Activated T-helper 1 cell treated with anti-CD3 and anti-CD28 coated beads, Interleukin-2, amount 50 U/mL, for 16 hours (primary cell): ENCODE measurements around the gene PEX19.
A peak's percentile ranks its signal among the peaks of the same experiment; 100 is the strongest.
"Not testable (repeated sequence)": the region's sequence is repeated elsewhere in the genome, so short reads cannot be mapped to it uniquely, and the experiment has no call there.

Experiments
- DNase-seq, 2 donors: peaks; one replicate each; pipeline ENCODE4 v3.0.0-alpha.2; 2020; ENCODE audit warnings: low read depth in 1 of 2, low spot score in 1 of 2

PEX19 gene, protein sequence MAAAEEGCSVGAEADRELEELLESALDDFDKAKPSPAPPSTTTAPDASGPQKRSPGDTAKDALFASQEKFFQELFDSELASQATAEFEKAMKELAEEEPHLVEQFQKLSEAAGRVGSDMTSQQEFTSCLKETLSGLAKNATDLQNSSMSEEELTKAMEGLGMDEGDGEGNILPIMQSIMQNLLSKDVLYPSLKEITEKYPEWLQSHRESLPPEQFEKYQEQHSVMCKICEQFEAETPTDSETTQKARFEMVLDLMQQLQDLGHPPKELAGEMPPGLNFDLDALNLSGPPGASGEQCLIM

DNA sequence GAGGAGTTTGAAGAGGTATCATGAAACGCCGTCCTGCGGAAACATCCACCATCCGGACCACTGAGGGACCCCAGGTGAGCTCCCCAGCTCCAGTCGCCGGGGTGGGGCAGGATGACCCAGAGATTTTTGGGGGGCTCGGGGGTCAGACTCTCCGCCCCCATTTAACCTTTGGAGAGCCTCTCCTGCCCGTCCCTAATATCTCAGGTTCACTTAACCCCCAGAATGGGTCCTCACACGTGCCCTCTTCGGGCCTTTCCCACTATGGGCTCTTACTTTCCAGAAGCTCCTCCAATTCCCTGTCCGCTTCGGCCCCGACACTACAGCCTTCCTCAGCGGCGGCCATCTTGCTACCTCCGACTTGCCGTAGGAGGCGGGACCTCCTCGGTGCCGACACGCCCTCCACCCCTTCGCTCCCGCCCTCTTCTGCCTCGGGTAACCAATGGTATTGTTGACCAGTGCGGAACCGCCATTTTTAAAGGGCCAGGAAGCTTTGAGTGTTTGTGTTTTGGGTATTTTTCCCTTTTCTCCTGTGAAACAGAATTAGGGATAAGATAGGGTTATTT, at the start of gene PEX19:
Gene PEX19, minus strand, starts transcription at position 352 of the 563 bp plus-strand sequence. Its CDS starts 9 bp downstream, at position 343.
- DNase-seq: peak; percentile 86 to 90

DNA sequence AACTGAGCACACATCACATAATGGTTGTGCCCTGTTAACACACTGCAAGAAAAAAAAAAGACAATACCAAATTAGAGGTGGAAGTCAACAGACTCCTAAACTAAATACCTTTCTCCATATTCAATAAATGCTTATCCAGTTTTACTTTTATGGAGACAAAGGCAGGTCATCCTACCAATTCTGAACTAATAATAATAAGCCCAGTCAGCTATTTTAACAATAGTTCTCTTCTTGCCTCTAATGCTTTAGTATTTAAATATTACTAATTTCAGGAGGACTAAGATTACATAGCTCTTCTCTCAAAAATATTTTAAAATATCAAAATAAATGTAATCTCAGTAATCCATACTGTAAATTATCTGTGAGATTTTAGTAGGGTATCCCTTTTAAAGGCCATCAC, 47.6 kb upstream of the PEX19 start:
- no peak for DNase-seq

DNA sequence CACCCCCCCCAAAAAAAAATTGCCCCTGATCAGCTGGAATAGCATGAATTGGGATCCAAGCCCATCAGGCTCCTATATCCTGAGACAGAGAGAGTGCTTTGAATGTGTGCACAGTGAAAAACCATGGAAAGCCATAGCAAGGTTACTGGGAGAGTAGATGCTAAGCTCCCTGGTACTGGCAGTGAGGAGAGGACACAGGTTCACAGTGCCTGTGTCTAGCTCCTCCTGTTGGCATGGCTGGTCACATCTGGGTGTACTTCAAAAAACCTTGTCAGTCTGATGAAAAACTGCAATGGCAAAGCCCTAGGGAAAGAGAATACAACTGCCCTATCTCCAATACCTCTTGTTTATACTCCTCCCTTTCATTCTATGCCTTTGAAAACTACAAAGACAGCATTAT, 45.2 kb upstream of the PEX19 start:
- DNase-seq: no peak

DNA sequence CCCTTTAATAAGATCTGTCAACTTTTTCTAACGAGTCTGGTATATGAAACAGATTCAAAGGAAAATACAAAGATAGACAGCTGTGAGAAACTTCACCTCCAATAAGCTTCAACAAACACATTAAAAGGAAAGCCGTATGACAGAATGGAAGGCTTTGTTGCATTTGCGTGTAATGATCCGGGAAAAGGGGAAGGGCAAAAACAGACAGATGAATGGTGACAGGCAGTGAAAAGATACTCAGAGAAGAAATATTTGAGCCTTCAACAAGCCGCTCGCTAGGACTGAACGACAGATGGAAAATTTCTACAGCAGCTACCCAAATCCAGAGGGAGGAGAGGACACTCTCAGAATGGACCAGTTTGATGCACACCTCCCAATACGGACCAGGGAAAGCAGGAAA, 43.3 kb upstream of the PEX19 start:
- DNase-seq: no peak

DNA sequence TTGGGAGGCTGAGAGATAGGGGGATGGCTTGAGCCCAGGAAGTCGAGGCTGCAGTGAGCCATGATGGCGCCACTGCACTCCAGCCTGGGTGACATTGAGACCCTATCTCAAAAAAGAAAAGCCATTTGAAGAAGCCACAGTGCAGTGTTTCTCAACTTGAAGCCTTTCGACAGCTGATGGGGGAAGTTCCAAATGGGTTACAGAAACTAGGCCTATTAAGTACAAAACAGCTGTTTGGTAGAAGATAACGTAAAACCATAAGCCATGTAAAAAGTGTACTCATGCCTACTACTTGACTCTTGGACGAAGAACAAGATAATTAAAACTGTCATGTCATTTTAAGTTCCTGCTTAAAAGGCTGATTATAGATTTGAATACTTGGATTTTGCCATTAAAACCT, 41.5 kb upstream of the PEX19 start:
- no peak for DNase-seq

DNA sequence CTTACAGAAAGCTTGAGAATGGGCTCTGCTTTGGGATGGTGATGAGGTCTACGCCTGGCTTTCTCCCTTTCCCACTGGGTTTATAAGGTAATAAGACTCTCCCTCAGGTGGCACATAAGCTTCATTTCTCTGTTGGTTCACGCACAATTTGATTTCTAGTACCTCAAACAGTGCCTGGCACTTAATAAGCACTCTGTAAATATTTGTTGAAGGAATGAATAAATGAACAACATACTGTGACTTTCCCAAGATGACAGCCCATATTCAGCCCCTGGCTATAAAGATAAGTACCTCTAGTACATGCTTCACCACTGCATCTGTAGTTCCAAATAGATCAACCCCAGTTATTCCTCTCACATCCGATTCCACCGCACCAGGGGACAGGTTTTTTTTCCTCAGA, 40.3 kb upstream of the PEX19 start:
- DNase-seq: no peak

DNA sequence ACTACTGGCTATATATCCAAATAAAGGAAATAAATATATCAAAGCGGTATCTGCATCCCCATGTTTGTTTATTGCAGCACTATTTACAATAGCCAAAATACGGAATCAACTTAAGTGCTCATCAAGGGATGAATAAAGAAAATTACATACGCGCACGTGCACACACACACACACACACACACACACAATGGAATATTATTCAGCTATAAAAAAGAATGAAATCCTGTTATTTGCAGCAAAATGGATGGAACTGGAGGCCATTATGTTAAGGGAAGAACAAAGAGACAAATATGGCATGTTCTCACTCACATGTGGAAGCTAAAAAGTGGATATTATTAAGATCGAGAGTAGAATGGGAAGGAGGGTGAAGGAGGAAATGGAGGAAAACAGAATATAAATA, 37.9 kb upstream of the PEX19 start:
- no peak for DNase-seq

DNA sequence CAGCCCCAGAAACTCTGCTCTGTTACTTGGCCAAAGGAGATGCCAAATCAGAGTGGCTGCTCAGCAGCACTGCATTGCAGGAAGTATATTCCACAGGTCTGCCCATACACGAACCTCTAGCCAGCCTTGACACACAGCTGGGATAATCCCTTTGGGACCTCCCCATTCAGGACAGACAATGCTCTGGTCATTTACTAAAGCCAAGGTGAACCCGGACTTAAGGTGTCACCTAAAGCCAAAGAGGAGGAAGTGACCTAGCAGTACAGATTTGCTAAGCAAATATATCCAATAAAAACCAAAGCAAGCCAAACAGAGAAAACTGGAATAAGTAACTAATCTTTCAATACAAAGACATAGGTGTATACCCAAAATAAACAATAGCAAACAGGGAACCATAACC, 30.4 kb upstream of the PEX19 start:
- no peak for DNase-seq

DNA sequence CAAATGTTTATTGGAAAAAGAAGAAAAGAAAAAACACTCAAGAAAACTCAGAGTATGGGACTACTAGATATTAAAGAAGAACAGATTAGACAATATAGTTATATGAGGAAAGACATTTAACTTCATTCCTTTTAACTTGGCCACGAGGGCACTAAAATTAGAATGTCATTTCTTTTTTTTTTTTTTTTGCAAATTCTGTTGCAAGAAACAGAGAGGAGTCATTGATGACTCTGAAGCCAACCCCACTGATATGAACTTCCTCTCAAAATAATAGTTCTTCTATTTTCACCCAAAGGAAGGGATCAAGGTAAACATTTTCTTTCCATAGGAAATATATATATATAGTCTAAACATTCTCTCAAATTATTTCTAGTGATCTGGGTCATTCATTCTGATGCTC, 24.6 kb upstream of the PEX19 start:
- no peak for DNase-seq

DNA sequence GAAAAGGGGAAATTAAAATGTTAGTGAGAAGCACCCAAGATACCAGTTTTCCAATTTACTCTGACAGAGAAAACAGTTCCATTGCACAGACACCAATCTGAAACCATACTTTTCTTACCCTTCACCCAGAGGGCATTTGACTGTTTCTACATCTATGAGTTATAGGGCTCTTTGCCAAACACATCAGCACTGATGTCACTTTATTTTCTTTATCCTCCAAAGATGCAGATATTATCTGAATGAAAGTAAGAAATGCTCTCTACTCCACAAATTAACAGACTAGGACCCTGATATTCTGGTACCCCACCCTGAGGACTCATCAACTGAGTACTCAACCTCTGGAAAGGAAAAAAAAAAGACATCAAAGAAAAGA, 24.2 kb upstream of the PEX19 start:
- DNase-seq: no peak

DNA sequence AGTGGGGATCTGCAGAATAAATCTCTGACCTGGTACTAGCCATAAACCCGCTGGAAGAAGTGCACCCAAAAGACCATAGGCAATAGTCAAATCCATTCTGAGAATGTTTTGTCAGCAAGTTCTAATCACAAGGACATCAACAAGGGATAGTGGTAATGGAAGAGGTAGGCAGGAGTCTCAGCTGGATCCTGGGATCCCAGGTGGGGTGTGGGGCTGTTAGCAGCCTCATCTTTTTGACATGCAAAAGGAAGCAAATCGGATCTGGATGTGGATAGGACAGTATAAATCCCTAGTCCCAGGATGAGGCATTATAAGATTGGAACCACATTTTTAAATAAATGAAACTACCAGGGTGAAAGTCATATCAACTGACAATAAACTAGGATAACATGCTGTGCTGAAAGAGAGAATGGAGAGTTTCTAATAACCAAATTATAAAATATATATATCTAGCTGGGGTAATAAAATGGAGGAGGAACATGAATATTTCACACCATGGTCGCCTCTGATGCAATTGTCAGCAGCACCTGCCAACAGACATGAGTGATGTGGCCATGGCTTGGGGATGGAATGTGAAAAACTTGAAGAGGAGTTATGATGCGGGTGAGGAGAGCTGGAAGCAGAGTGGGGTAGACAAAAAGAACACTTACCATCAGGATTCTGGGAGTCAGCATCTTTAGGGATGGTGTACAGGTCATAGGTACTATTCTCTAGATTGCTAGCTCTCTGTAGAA, 23.7 kb upstream of the PEX19 start:
- no peak for DNase-seq

DNA sequence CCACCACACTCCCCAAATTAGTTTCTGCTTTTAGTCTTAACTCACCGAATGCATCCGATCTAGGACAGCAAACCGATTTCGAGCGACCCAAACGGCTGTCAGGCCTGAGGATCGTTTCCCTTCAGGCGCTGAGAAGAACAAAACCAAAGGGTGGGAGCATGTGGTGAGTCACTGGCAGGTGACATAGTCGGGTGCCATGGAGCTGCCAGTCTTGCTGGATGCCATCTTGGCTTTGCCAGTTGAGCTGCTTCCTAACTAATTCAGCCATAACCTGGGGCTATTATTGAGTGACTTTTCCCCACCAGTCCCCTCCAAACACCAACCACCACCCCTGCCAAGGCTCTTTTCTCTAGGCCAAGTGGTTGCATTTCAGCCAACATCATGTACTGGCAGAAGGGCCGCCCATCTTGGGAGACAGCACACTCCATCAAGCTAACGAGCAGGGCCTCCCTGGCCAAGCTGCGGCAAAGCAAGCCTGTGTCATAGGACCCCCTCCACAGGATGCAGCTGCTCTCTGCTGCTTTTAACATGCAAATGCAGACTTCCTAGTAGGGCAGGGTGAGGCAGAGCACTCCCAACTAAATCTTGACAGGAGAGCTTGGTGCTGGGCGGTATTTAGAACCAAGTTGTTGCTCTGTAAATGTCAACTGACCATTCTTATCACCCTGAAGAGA, 22.3 kb upstream of the PEX19 start:
- no peak for DNase-seq

DNA sequence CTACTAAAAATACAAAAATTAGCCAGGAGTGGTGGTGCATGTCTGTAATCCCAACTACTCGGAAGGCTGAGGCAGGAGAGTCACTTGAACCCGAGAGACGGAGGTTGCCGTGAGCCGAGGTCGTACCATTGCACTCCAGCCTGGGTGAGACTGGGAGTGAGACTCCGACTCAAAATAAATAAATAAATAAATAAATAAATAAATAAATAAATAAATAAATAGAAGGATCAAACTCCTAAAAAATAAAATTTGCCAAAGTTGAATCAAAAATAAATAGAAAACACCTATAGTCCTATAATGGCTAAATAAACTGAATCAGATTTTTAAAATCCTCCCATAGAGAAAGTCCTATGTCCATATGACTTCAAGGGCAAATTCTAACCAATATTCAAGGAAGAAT, 15.2 kb upstream of the PEX19 start:
- no peak for DNase-seq

DNA sequence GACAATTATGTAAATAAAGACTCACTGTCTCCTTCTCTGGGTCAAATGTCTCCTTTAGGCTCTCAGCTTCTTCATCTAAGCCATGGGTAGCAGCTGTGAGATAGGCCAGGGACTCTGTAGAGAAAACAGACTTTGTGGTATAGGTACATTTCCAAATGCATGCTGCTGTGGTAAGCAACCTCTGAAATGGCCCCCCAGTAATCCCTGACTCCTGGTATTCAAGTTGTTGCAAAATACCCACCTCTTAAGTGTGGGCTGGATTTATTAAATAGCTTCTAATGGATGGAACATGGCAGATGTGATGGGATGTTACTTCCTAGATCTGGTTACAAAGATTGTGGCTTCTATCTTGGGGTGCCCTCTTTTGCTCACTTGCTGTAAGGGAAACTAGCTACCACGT, 11.1 kb upstream of the PEX19 start:
- no peak for DNase-seq

DNA sequence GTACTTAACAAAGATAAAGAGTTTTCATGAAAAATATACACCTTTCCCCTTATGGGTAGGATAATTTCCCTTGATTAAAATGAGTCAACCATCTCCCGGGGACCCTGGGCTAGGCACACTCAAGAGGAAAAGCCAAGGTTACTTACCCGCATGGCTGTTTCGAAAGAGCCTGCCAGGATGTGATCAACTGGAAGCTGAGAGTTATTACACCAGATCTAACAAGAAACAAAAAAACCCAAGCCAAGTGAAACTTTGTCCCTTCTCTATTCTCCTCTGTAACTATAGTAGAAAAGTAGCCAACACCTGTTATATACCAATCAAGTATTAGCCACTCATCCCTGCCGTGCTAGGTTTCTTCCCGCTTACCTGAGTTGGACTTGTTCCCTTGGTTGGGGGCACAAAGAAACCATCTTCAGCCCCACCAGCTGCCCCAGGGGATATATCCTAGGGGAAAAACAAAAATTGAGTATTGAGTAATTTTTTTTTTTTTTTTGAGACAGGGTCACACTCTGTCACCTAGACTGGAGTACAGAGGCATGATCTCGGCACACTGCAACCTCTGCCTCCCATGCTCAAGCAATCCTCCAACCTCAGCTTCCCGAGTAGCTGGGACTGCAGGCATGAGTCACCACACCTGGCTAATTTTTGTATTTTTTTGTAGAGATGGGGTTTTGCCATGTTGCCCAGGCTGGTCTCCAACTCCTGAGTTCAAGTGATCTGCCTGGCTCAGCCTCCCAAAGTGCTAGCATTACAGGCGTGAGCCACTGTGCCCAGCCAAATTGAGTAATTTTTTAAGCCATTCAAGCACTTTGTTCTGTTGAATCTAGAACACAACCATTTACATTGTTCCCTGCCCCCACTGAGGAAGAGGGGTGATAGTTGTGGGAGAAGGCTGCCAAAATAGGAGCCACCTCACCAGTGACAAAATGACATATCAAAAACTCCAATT, 8.4 kb upstream of the PEX19 start:
- DNase-seq: no peak

DNA sequence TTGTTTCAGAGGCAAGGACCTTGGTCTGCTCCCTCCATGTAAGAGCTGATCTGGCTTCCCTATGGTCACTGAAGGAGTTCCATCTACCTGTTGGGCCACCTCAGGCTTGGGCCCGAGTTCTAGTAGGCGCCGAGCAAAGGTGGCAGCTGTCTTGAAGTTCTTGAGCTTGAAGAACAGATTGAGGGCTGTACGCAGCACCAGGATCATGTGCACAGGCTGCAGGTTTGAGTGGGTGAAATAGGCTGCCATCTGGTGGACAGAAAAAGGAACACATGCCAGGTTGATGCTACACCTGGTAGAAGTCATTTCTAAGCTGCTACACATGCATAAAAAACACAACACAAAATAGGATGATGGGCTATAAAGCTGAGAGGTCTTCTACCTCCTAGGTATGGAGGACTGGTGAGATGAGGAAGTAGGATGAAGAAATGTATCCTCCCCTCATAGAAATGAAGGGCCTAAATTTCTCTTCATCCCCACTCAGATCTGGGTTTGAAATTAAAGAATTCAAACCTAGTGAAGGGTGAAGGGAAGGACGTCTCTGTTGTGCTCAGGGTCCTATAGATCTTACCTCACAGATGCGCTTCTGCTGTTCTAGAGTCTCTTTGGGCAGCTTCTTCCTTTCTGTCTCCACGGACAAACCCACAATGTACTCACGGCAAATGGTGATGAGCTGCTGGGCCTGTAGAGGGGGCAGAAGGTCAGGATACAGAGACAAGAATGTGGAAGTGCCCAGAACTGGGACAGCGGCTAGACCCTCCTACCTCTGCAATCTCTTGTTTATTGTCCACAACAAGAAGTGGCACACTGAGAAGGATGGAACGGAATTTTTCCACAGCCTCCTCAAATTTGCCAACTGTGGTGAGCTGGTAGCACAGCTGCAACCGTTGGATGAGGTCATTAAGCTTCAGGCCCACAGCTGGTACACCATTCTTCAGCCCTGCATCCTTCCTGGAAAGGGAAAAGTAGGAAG, 6.6 kb upstream of the PEX19 start:
- DNase-seq: peak; percentile 25 to 44

DNA sequence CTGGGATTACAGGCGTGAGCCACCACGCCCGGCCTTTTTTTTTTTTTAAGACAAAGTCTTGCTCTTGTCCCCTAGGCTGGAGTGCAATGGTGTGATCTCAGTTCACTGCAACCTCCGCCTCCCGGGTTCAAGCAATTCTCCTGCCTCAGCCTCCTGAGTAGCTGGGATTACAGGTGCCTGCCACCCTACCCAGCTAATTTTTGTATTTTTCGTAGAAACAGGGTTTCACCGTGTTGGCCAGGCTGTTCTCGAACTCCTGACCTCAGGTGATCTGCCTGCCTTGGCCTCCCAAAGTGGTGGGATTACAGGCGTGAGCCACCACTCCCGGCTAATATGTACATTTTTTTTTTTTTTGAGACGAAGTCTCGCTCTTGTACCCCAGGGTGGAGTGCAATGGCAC, 2.8 kb upstream of the PEX19 start:
- not testable (repeated sequence) for DNase-seq

DNA sequence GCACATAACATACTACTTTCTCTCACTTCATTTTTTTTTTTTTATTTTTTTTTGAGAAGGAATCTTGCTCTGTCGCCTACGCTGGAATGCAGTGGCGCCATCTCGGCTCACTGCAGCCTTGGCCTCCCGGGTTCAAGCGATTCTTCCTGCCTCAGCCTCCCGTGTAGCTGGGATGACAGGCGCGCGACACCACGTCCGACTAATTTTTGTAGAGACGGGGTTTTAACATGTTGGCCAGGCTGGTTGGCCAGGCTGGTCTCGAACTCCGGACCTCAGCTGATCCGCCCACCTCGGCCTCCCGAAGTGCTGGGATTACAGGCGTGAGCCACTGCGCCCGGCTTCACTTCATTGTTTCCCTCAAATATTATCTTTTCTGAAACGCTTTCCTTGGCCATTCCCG, 573 bp upstream of the PEX19 start:
- no peak for DNase-seq

DNA sequence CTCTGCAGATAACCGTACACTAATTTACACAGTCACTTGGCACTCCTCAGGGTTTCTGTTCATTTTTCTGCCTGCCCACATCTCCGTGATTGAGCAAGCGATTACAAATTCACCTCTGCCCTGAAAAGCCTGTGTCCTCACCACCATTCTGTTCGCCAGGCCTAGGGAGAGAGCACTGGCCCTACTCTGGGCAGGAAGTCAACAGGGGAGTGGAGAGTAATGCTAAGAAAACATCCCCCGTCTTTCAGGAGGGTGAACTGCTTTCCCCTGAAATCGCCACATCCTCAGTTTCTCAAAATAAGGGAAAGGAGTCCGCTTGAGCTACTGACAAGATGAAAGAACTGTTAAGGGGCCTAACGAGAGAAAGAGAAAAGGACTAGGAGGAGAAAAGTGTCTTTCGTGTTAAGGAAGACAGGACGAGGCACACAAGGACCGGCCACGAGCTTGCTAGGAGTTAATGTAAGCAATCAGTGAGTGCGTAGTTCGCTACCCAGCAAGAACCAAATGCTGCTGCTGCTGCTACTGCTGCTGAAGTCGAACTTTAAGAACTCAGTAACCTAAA, 632 bp downstream of the PEX19 start:
- no peak for DNase-seq
